ENCODE results near the gene GLA.

- TF ChIP-seq CTCF (conservative IDR thresholded peaks at IDR 0.05; ENCODE audit: low read depth, low read length) (no peak), POLR2A (IDR thresholded peaks at IDR 0.05; ENCODE audit: low read depth, low read length) (no peak; the same call in 1 of the 2 replicates), MAZ (IDR thresholded peaks at IDR 0.05; ENCODE audit: borderline replicate concordance, low read depth, low read length) (no peak), MXI1 (IDR thresholded peaks at IDR 0.05; ENCODE audit: borderline replicate concordance, low read depth, low read length) (no peak), USF2 (IDR thresholded peaks at IDR 0.05; ENCODE audit: low read depth, low read length) (no peak), MAFK (IDR thresholded peaks at IDR 0.05; ENCODE audit: low read depth, low read length) (peak; percentile 74), CEBPB (IDR thresholded peaks at IDR 0.05; ENCODE audit: low read depth, low read length) (no peak), CHD1 (IDR thresholded peaks at IDR 0.05; ENCODE audit: low read depth, low read length) (no peak), NFE2L2 (IDR thresholded peaks at IDR 0.05; ENCODE audit: low read depth, low read length) (no peak), RFX5 (IDR thresholded peaks at IDR 0.05; ENCODE audit: low read depth, low read length) (no peak)
Observed at GRCh38 chrX:101393530-101394305, 14.0 kb downstream of the GLA start.
